ENCODE results near the gene PTGIS. TPM values are rescaled to one million over a fixed set of nuclear protein-coding genes. Genes with fewer than 3 reads are reported as not detected.

The PTGIS gene
- total and polyA plus RNA-seq, 2 donors (not counting 1 experiment from before 2014, with no cell fraction given): not detected

DNA sequence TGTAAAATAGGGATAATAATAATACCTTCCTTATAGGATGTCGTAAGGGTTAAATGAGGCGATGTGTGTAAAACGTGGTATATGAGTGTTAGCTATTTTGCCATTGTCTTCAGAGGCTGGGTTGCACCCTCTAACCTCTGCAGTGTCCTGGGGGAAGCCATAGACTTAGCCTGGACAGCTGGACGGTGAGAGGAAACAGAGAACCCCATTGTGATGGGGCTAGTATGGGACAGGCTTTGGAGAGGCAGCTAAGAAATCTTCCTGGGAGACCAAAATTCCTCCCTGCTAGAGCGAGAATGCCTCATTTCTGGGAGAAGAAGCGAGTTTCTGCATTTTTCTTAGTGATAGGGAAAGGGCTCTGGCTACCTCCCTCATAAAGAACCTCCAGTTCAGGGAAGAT is 108.3 kb downstream of the PTGIS start:
- Histone ChIP-seq H3K9me3 (ENCODE audit: control extremely low read depth in 1 of 3, control insufficient read depth in 2 of 3, insufficient read depth in 1 of 3, low read length in 2 of 3) (no peaks in the 10 kb centered on the region), H2AFZ (ENCODE audit: insufficient read depth, low read depth, low read length, poor library complexity, severe bottlenecking) (no peak overlapping the region), H3K79me2 (ENCODE audit: control insufficient read depth, insufficient read depth, low read length) (no peaks in the 10 kb centered on the region), H3K9ac (ENCODE audit: low read length) (no peak overlapping the region), H3K4me2 (replicated peaks; ENCODE audit: low read depth, low read length, poor library complexity, severe bottlenecking) (no peak overlapping the region), H3K36me3 (replicated peaks in 1 of 2; ENCODE audit: control extremely low read depth in 1 of 2, control insufficient read depth in 1 of 2, extremely low read depth in 1 of 2, insufficient read depth in 2 of 2, low read length in 1 of 2) (no peaks in the 10 kb centered on the region), H3K27ac (ENCODE audit: low read length in 2 of 2) (no peak overlapping the region), H4K20me1 (ENCODE audit: control insufficient read depth, insufficient read depth, low read length, poor library complexity, severe bottlenecking) (no peaks in the 10 kb centered on the region), H3K4me3 (ENCODE audit: control extremely low read depth in 1 of 5, extremely low read depth in 1 of 5, insufficient read depth in 1 of 5, low read depth in 2 of 5, low read length in 4 of 5) (no peak overlapping the region), H3K27me3 (replicated peaks in 1 of 4; ENCODE audit: control extremely low read depth in 1 of 4, control insufficient read depth in 3 of 4, insufficient read depth in 4 of 4, low read length in 3 of 4) (peaks cover 0 to 7% (median 0%) of the 10 kb centered on the region in 4 experiments), H3K4me1 (ENCODE audit: control insufficient read depth in 2 of 2, insufficient read depth in 2 of 2, low read length in 2 of 2) (no peaks in the 10 kb centered on the region)
- Mint-ChIP-seq H3K4me3 (no peak overlapping the region), H3K4me1 (no peaks in the 10 kb centered on the region), H3K9me3 (ENCODE audit: insufficient read depth) (no peaks in the 10 kb centered on the region), H3K27me3 (peaks cover 36% of the 10 kb centered on the region), H3K27ac (no peak overlapping the region)
- WGBS (ENCODE audit: insufficient coverage): 90% methylated on average over 1 of the region's 6 CpGs
- CTCF ChIA-PET: no interaction called here
- ATAC-seq (ENCODE audit: low read depth) (no peak), DNase-seq (no peak)
- intact Hi-C loops (cut with micrococcal nuclease): no loop called here
- POLR2A ChIA-PET: no interaction called here
- TF ChIP-seq, protein P1, sequence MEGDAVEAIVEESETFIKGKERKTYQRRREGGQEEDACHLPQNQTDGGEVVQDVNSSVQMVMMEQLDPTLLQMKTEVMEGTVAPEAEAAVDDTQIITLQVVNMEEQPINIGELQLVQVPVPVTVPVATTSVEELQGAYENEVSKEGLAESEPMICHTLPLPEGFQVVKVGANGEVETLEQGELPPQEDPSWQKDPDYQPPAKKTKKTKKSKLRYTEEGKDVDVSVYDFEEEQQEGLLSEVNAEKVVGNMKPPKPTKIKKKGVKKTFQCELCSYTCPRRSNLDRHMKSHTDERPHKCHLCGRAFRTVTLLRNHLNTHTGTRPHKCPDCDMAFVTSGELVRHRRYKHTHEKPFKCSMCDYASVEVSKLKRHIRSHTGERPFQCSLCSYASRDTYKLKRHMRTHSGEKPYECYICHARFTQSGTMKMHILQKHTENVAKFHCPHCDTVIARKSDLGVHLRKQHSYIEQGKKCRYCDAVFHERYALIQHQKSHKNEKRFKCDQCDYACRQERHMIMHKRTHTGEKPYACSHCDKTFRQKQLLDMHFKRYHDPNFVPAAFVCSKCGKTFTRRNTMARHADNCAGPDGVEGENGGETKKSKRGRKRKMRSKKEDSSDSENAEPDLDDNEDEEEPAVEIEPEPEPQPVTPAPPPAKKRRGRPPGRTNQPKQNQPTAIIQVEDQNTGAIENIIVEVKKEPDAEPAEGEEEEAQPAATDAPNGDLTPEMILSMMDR (IDR thresholded peaks at IDR 0.05): no peak
- TF ChIP-seq EZH2 (IDR thresholded peaks at IDR 0.05; ENCODE audit: borderline replicate concordance, insufficient read depth, low read depth, low read length, poor library complexity, severe bottlenecking): no peak

DNA sequence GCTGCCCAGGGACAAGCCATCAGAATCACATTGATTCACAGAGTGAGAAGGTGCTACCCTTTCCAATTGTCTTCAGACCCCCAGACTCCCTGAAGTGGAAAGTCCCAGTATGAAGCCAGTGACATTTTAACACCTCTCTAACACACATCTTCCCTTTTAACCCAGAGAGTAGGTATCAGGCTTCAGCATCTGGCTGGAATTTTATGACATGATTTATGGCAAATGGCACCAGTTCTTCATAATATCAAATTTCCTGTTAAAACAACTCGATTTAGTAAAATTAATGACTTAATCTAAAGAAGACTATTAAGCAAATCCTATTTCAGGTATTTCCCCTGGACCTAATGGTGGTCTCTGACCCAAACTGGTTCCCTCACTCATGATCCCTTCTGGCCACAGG is 110.5 kb downstream of the PTGIS start:
- Histone ChIP-seq H3K27ac (ENCODE audit: low read length in 2 of 2) (no peak overlapping the region), H3K4me3 (ENCODE audit: control extremely low read depth in 1 of 5, extremely low read depth in 1 of 5, insufficient read depth in 1 of 5, low read depth in 2 of 5, low read length in 4 of 5) (no peak overlapping the region), H3K27me3 (replicated peaks in 1 of 4; ENCODE audit: control extremely low read depth in 1 of 4, control insufficient read depth in 3 of 4, insufficient read depth in 4 of 4, low read length in 3 of 4) (peaks cover 0 to 3% (median 0%) of the 10 kb centered on the region in 4 experiments), H3K79me2 (ENCODE audit: control insufficient read depth, insufficient read depth, low read length) (no peaks in the 10 kb centered on the region), H3K9me3 (ENCODE audit: control extremely low read depth in 1 of 3, control insufficient read depth in 2 of 3, insufficient read depth in 1 of 3, low read length in 2 of 3) (no peaks in the 10 kb centered on the region), H3K36me3 (replicated peaks in 1 of 2; ENCODE audit: control extremely low read depth in 1 of 2, control insufficient read depth in 1 of 2, extremely low read depth in 1 of 2, insufficient read depth in 2 of 2, low read length in 1 of 2) (no peaks in the 10 kb centered on the region), H2AFZ (ENCODE audit: insufficient read depth, low read depth, low read length, poor library complexity, severe bottlenecking) (no peak overlapping the region), H3K4me2 (replicated peaks; ENCODE audit: low read depth, low read length, poor library complexity, severe bottlenecking) (no peak overlapping the region), H3K9ac (ENCODE audit: low read length) (no peak overlapping the region), H3K4me1 (ENCODE audit: control insufficient read depth in 2 of 2, insufficient read depth in 2 of 2, low read length in 2 of 2) (no peaks in the 10 kb centered on the region), H4K20me1 (ENCODE audit: control insufficient read depth, insufficient read depth, low read length, poor library complexity, severe bottlenecking) (no peaks in the 10 kb centered on the region)
- no peak for DNase-seq
- H3K27ac Mint-ChIP-seq: no peak overlapping the region
- no peak for ATAC-seq (ENCODE audit: low read depth)
- intact Hi-C loops (cut with micrococcal nuclease): no loop called here
- no CpG with 5 or more reads among the region's 1 CpG for WGBS (ENCODE audit: insufficient coverage)
- no peak for TF ChIP-seq EZH2 (IDR thresholded peaks at IDR 0.05; ENCODE audit: borderline replicate concordance, insufficient read depth, low read depth, low read length, poor library complexity, severe bottlenecking)
- TF ChIP-seq, protein P1 (IDR thresholded peaks at IDR 0.05): no peak
- H3K9me3 Mint-ChIP-seq (ENCODE audit: insufficient read depth): no peaks in the 10 kb centered on the region
- ChIA-PET POLR2A (no interaction called here), CTCF (no interaction called here)
- H3K4me1 Mint-ChIP-seq: no peaks in the 10 kb centered on the region
- no peak overlapping the region for H3K4me3 Mint-ChIP-seq
- H3K27me3 Mint-ChIP-seq: peaks cover 49% of the 10 kb centered on the region
